CD4-positive, CD25-positive, alpha-beta regulatory T cell (primary cell): ENCODE data around the gene SLC27A2. TPM values are rescaled to one million over a fixed set of nuclear protein-coding genes. Genes with fewer than 3 reads are reported as not detected.
A peak's percentile ranks its signal among the peaks of the same experiment; 100 is the strongest.
"Not testable (repeated sequence)": the region's sequence is repeated elsewhere in the genome, so short reads cannot be mapped to it uniquely, and the experiment has no call there.

Source experiments
- ATAC-seq, 2 donors: fragments of 150-1000 bp; cut with Tn5 transposase; one replicate each; pipeline ENCODE4 v1.10.0; 2021; ENCODE audit warnings: low read depth in 2 of 2, moderate number of reproducible peaks in 2 of 2, moderate library complexity in 1 of 2
- DNase-seq, 3 donors: peaks; one replicate each; pipeline versions ENCODE4 v3.0.0 to v3.0.0-alpha.2; 2012 to 2022; ENCODE audit warnings: mixed read lengths in 1 of 3
- H3K27ac ChIP-seq: one replicate; pipeline ENCODE4 v1.7.0; 2013; ENCODE audit warnings: mild to moderate bottlenecking, low read length; ENCODE audit not compliant: insufficient read depth, poor library complexity, severe bottlenecking
- H3K27me3 ChIP-seq: one replicate; pipeline ENCODE4 v1.7.0; 2013; ENCODE audit warnings: low read length; ENCODE audit not compliant: control insufficient read depth, insufficient read depth
- H3K36me3 ChIP-seq: one replicate; pipeline ENCODE4 v1.7.0; 2013; ENCODE audit warnings: mild to moderate bottlenecking, low read length, moderate library complexity; ENCODE audit not compliant: control insufficient read depth, insufficient read depth
- H3K4me1 ChIP-seq: 2 replicates; pipeline ENCODE4 v1.7.0; 2013; ENCODE audit warnings: mild to moderate bottlenecking, low read length; ENCODE audit not compliant: insufficient read depth, control insufficient read depth, poor library complexity, severe bottlenecking
- H3K4me3 ChIP-seq: one replicate; pipeline ENCODE4 v1.7.0; 2013; ENCODE audit warnings: low read depth, mild to moderate bottlenecking, low read length, moderate library complexity
- H3K9me3 ChIP-seq, 2 experiments: 1 replicate in 1 of 2; 2 replicates in 1 of 2; pipeline ENCODE4 v1.7.0; 2013; ENCODE audit warnings: low read length in 2 of 2, mild to moderate bottlenecking in 1 of 2, moderate library complexity in 1 of 2; ENCODE audit not compliant: control insufficient read depth in 2 of 2
- H3K27ac Mint-ChIP-seq, 3 donors: one replicate each; pipeline ENCODE4 v1.8.0; 2020 to 2022; ENCODE audit warnings: mild to moderate bottlenecking in 3 of 3, mixed read lengths in 3 of 3, moderate library complexity in 2 of 3
- H3K27me3 Mint-ChIP-seq: one replicate; pipeline ENCODE4 v1.8.0; 2022; ENCODE audit warnings: mild to moderate bottlenecking, mixed read lengths
- H3K36me3 Mint-ChIP-seq: one replicate; pipeline ENCODE4 v1.8.0; 2020; ENCODE audit warnings: mixed read lengths
- H3K4me1 Mint-ChIP-seq, 4 donors: one replicate each; pipeline ENCODE4 v1.8.0; 2020 to 2022; ENCODE audit warnings: mixed read lengths in 4 of 4, mild to moderate bottlenecking in 1 of 4
- H3K4me3 Mint-ChIP-seq, 4 donors: one replicate each; pipeline ENCODE4 v1.8.0; 2020 to 2022; ENCODE audit warnings: mild to moderate bottlenecking in 4 of 4, mixed read lengths in 4 of 4, moderate library complexity in 3 of 4
- H3K9me3 Mint-ChIP-seq, 7 donors: one replicate each; pipeline ENCODE4 v1.8.0; 2020 to 2022; ENCODE audit warnings: mixed read lengths in 7 of 7, mild to moderate bottlenecking in 3 of 7, moderate library complexity in 2 of 7
- polyA plus RNA-seq, 4 donors: library from polyadenylated mRNA; unstranded; fragments of 300-500 nt; fragmentation: Illumina TruSeq; gene quantifications; one replicate each; pipeline ENCODE4 v1.2.3, GENCODE V29; 2021
- total RNA-seq: library from RNA; stranded (reverse); gene quantifications from one replicate; pipeline ENCODE4 v1.2.3, GENCODE V29; 2022

The SLC27A2 gene
- total and polyA plus RNA-seq, 5 donors from 2014 or later = 0.63 to 1.4 (median 1.2) TPM

GRCh38 chr15:50163719-50164410 lies 18.1 kb upstream of the SLC27A2 start:
- Histone ChIP-seq H3K4me1 (no peaks in the 10 kb centered on the region), H3K36me3 (no peaks in the 10 kb centered on the region), H3K27me3 (peaks cover 6% of the 10 kb centered on the region), H3K9me3 (no peaks in the 10 kb centered on the region), H3K27ac (no peak overlapping the region), H3K4me3 (no peak overlapping the region)
- H3K9me3 Mint-ChIP-seq = peaks cover 0 to 7% (median 1%) of the 10 kb centered on the region in 7 donors
- H3K4me1 Mint-ChIP-seq = no peaks in the 10 kb centered on the region
- ATAC-seq (no peak), DNase-seq (no peak)
- peaks cover 49% of the 10 kb centered on the region for H3K27me3 Mint-ChIP-seq
- H3K27ac Mint-ChIP-seq = no peak overlapping the region
- H3K36me3 Mint-ChIP-seq = no peaks in the 10 kb centered on the region
- no peak overlapping the region for H3K4me3 Mint-ChIP-seq

- H3K4me1 Mint-ChIP-seq = no peaks in the 10 kb centered on the region
- Histone ChIP-seq H3K9me3 (no peaks in the 10 kb centered on the region), H3K4me3 (no peak overlapping the region), H3K27me3 (peaks cover 6% of the 10 kb centered on the region), H3K36me3 (no peaks in the 10 kb centered on the region), H3K4me1 (no peaks in the 10 kb centered on the region), H3K27ac (no peak overlapping the region)
- H3K27ac Mint-ChIP-seq = no peak overlapping the region
- H3K9me3 Mint-ChIP-seq = peaks cover 0 to 4% (median 1%) of the 10 kb centered on the region in 7 donors
- H3K27me3 Mint-ChIP-seq = peaks cover 50% of the 10 kb centered on the region
- H3K4me3 Mint-ChIP-seq = no peak overlapping the region
- no peak for ATAC-seq
- no peak for DNase-seq
- H3K36me3 Mint-ChIP-seq = no peaks in the 10 kb centered on the region
Observed at GRCh38 chr15:50164458-50164857, 17.5 kb upstream of the SLC27A2 start.

GRCh38 chr15:50166216-50166615 lies 15.8 kb upstream of the SLC27A2 start:
- Mint-ChIP-seq H3K27me3 (peaks cover 51% of the 10 kb centered on the region), H3K4me3 (no peak overlapping the region), H3K36me3 (no peaks in the 10 kb centered on the region), H3K27ac (no peak overlapping the region), H3K9me3 (peaks cover 0 to 4% (median 1%) of the 10 kb centered on the region in 7 donors), H3K4me1 (no peaks in the 10 kb centered on the region)
- peaks cover 6% of the 10 kb centered on the region for H3K27me3 ChIP-seq
- H3K36me3 ChIP-seq = no peaks in the 10 kb centered on the region
- no peak overlapping the region for H3K27ac ChIP-seq
- no peak overlapping the region for H3K4me3 ChIP-seq
- ATAC-seq (no peak), DNase-seq (no peak)
- H3K4me1 ChIP-seq = no peaks in the 10 kb centered on the region
- H3K9me3 ChIP-seq = no peaks in the 10 kb centered on the region

- Histone ChIP-seq H3K4me3 (no peak overlapping the region), H3K27ac (no peak overlapping the region), H3K4me1 (no peaks in the 10 kb centered on the region), H3K36me3 (no peaks in the 10 kb centered on the region), H3K27me3 (peaks cover 6% of the 10 kb centered on the region), H3K9me3 (no peaks in the 10 kb centered on the region)
- Mint-ChIP-seq H3K27ac (no peak overlapping the region), H3K4me3 (no peak overlapping the region), H3K9me3 (peaks cover 0 to 6% (median 2%) of the 10 kb centered on the region in 7 donors), H3K4me1 (no peaks in the 10 kb centered on the region), H3K27me3 (peaks cover 57% of the 10 kb centered on the region), H3K36me3 (no peaks in the 10 kb centered on the region)
- no peak for DNase-seq
- ATAC-seq = no peak
Observed at GRCh38 chr15:50167110-50167509, 14.9 kb upstream of the SLC27A2 start.

GRCh38 chr15:50168379-50168778 lies 13.6 kb upstream of the SLC27A2 start:
- DNase-seq (no peak), ATAC-seq (no peak)
- H3K27me3 Mint-ChIP-seq = peaks cover 53% of the 10 kb centered on the region
- Histone ChIP-seq H3K27ac (no peak overlapping the region), H3K27me3 (peaks cover 6% of the 10 kb centered on the region), H3K4me1 (no peaks in the 10 kb centered on the region), H3K9me3 (no peaks in the 10 kb centered on the region), H3K4me3 (no peak overlapping the region), H3K36me3 (no peaks in the 10 kb centered on the region)
- H3K36me3 Mint-ChIP-seq = no peaks in the 10 kb centered on the region
- H3K9me3 Mint-ChIP-seq = peaks cover 0 to 6% (median 2%) of the 10 kb centered on the region in 7 donors
- no peak overlapping the region for H3K27ac Mint-ChIP-seq
- no peak overlapping the region for H3K4me3 Mint-ChIP-seq
- no peaks in the 10 kb centered on the region for H3K4me1 Mint-ChIP-seq

- H3K4me1 Mint-ChIP-seq = no peaks in the 10 kb centered on the region
- ATAC-seq (no peak), DNase-seq (no peak)
- Histone ChIP-seq H3K9me3 (no peaks in the 10 kb centered on the region), H3K4me1 (no peaks in the 10 kb centered on the region), H3K27ac (no peak overlapping the region), H3K27me3 (peaks cover 3% of the 10 kb centered on the region), H3K4me3 (no peak overlapping the region), H3K36me3 (no peaks in the 10 kb centered on the region)
- no peaks in the 10 kb centered on the region for H3K36me3 Mint-ChIP-seq
- peaks cover 0 to 10% (median 2%) of the 10 kb centered on the region in 7 donors for H3K9me3 Mint-ChIP-seq
- peak overlapping the region in 1 of 4 donors; percentile 66 for H3K4me3 Mint-ChIP-seq
- peaks cover 56% of the 10 kb centered on the region for H3K27me3 Mint-ChIP-seq
- no peak overlapping the region for H3K27ac Mint-ChIP-seq
Observed at GRCh38 chr15:50168783-50169411, 13.1 kb upstream of the SLC27A2 start.

- H3K4me3 ChIP-seq = not testable (repeated sequence)
Observed at GRCh38 chr15:50172360-50172895, 9.6 kb upstream of the SLC27A2 start.

More at GRCh38 chr15:50172360-50172895, 9.6 kb upstream of the SLC27A2 start:
- not testable (repeated sequence) for H3K36me3 ChIP-seq, H3K9me3 Mint-ChIP-seq, DNase-seq, H3K27ac ChIP-seq, H3K4me1 Mint-ChIP-seq, H3K4me1 ChIP-seq, H3K27me3 ChIP-seq, ATAC-seq, H3K36me3 Mint-ChIP-seq, H3K4me3 Mint-ChIP-seq, H3K9me3 ChIP-seq, H3K27ac Mint-ChIP-seq
- H3K27me3 Mint-ChIP-seq = peaks cover 47% of the 10 kb centered on the region
